HUES64 (cell line): Measurements from ENCODE around the gene TTL.
"Not testable (repeated sequence)": the region's sequence is repeated elsewhere in the genome, so short reads cannot be mapped to it uniquely, and the experiment has no call there.

Source experiments
- H3K27ac ChIP-seq: 2 replicates; pipeline ENCODE4 v1.7.0; 2013; ENCODE audit warnings: low read depth, low read length, inconsistent platforms
- H3K27me3 ChIP-seq: 2 replicates; pipeline ENCODE4 v1.6.1; 2013; ENCODE audit warnings: mild to moderate bottlenecking, low read length; ENCODE audit not compliant: insufficient read depth
- H3K36me3 ChIP-seq: 2 replicates; pipeline ENCODE4 v1.6.1; 2013; ENCODE audit warnings: mild to moderate bottlenecking, low read length; ENCODE audit not compliant: insufficient read depth
- H3K4me1 ChIP-seq: 2 replicates; pipeline ENCODE4 v1.6.1; 2013; ENCODE audit warnings: mild to moderate bottlenecking, low read length, moderate library complexity; ENCODE audit not compliant: insufficient read depth
- H3K4me3 ChIP-seq: 2 replicates; pipeline ENCODE4 v1.5.1; 2013; ENCODE audit warnings: mild to moderate bottlenecking, low read length, moderate library complexity
- H3K9ac ChIP-seq: 2 replicates; pipeline ENCODE4 v1.6.1; 2013; ENCODE audit warnings: mild to moderate bottlenecking, low read depth, low read length
- H3K9me3 ChIP-seq: 2 replicates; pipeline ENCODE4 v1.6.1; 2013; ENCODE audit warnings: low read depth, low read length; ENCODE audit not compliant: insufficient read depth
- WGBS: fragments of 150-250, 120-280 bp; methylation state at CpG from one replicate; pipeline ENCODE4 v1.1.7; 2013; ENCODE audit warnings: missing lambda C conversion rate; 5-methylcytosine and 5-hydroxymethylcytosine counted together

The TTL gene

GRCh38 chr2:112547333-112547732, 65.4 kb downstream of the TTL start:
- Histone ChIP-seq H3K4me1 (no peaks in the 10 kb centered on the region), H3K9ac (no peak overlapping the region), H3K9me3 (no peaks in the 10 kb centered on the region), H3K36me3 (peaks cover 63% of the 10 kb centered on the region), H3K4me3 (no peak overlapping the region), H3K27ac (no peak overlapping the region), H3K27me3 (no peaks in the 10 kb centered on the region)
- WGBS, result 91% methylated on average over 4 of the region's 4 CpGs

DNA sequence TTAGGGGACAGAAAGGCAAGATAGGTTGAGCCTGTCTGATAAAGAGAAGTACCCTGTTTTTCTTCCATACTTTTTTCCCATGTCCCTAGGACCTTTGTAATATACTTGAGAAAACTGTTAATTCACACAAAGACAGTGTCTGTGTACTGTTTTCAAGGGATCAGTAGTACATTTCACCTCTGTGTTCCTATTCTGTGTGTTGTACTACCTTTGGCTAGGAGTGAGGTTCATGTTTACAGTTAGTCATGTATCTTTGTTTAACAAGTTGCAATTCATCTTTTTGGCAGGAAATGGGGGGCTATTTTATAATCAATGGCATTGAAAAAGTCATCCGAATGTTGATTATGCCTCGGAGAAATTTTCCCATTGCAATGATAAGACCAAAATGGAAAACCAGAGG, 67.0 kb downstream of the TTL start:
- whole genome bisulfite sequencing, result 99% methylated on average over 2 of the region's 2 CpGs
- H3K4me1 ChIP-seq, result no peaks in the 10 kb centered on the region
- H3K36me3 ChIP-seq, result peaks cover 80% of the 10 kb centered on the region
- H3K9me3 ChIP-seq, result no peaks in the 10 kb centered on the region
- no peak overlapping the region for H3K27ac ChIP-seq
- no peak overlapping the region for H3K4me3 ChIP-seq
- no peaks in the 10 kb centered on the region for H3K27me3 ChIP-seq
- H3K9ac ChIP-seq, result no peak overlapping the region

- WGBS, result 92% methylated on average over 3 of the region's 3 CpGs
- Histone ChIP-seq H3K9ac (no peak overlapping the region), H3K27ac (no peak overlapping the region), H3K4me3 (no peak overlapping the region), H3K36me3 (peaks cover 92% of the 10 kb centered on the region), H3K27me3 (no peaks in the 10 kb centered on the region), H3K9me3 (no peaks in the 10 kb centered on the region), H3K4me1 (no peaks in the 10 kb centered on the region)
Observed at GRCh38 chr2:112566104-112566503, 84.1 kb downstream of the TTL start.

GRCh38 chr2:112566508-112566907, 84.6 kb downstream of the TTL start:
- not testable (repeated sequence) for H3K27me3 ChIP-seq, H3K9ac ChIP-seq, H3K9me3 ChIP-seq, H3K4me1 ChIP-seq, H3K27ac ChIP-seq, H3K4me3 ChIP-seq
- H3K36me3 ChIP-seq, result peaks cover 92% of the 10 kb centered on the region
- 97% methylated on average over 5 of the region's 5 CpGs for WGBS

DNA sequence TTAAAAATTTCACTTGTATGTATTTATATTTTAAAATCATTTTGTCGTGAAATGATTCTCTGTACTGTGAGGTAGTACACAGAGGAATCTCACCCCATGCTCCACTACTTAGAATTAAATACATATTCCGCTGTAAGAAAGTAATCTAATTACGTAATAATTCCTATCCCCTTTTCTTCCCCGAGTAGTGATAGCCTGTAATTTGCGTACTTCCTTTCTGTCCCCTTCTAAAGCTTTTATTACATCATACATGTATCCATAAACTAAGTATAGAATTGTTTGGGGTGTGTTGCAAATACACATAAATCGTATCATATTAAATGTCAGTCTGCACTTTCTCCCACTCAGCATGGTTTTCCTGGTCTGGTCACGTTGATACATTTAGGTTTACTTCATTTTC, 90.0 kb downstream of the TTL start:
- Histone ChIP-seq H3K9ac (no peak overlapping the region), H3K36me3 (peaks cover 94% of the 10 kb centered on the region)
- 96% methylated on average over 6 of the region's 7 CpGs for WGBS

GRCh38 chr2:112577756-112578155, 95.8 kb downstream of the TTL start:
- Histone ChIP-seq H3K4me1 (no peaks in the 10 kb centered on the region), H3K27ac (no peak overlapping the region), H3K27me3 (no peaks in the 10 kb centered on the region), H3K4me3 (no peak overlapping the region), H3K9ac (no peak overlapping the region), H3K9me3 (no peaks in the 10 kb centered on the region), H3K36me3 (peaks cover 43% of the 10 kb centered on the region)
- WGBS, result 90% methylated on average over 4 of the region's 5 CpGs

More for the DNA sequence above, 90.0 kb downstream of the TTL start:
- no peak overlapping the region for H3K27ac ChIP-seq
- H3K9me3 ChIP-seq, result no peaks in the 10 kb centered on the region
- no peaks in the 10 kb centered on the region for H3K27me3 ChIP-seq
- H3K4me3 ChIP-seq, result no peak overlapping the region
- no peaks in the 10 kb centered on the region for H3K4me1 ChIP-seq

GRCh38 chr2:112579241-112579640, 97.3 kb downstream of the TTL start:
- H3K27me3 ChIP-seq, result no peaks in the 10 kb centered on the region
- H3K4me3 ChIP-seq, result no peak overlapping the region
- H3K27ac ChIP-seq, result no peak overlapping the region
- H3K36me3 ChIP-seq, result peaks cover 30% of the 10 kb centered on the region
- H3K9ac ChIP-seq, result no peak overlapping the region
- no peaks in the 10 kb centered on the region for H3K9me3 ChIP-seq
- H3K4me1 ChIP-seq, result peaks cover 7% of the 10 kb centered on the region

GRCh38 chr2:112580084-112580483, 98.1 kb downstream of the TTL start:
- 93% methylated on average over 7 of the region's 7 CpGs for WGBS
- Histone ChIP-seq H3K9me3 (no peaks in the 10 kb centered on the region), H3K27me3 (no peaks in the 10 kb centered on the region), H3K4me3 (no peak overlapping the region), H3K36me3 (peaks cover 21% of the 10 kb centered on the region), H3K4me1 (peaks cover 7% of the 10 kb centered on the region), H3K9ac (no peak overlapping the region), H3K27ac (no peak overlapping the region)

- no peak overlapping the region for H3K4me3 ChIP-seq
- no peak overlapping the region for H3K9ac ChIP-seq
- peaks cover 7% of the 10 kb centered on the region for H3K4me1 ChIP-seq
- H3K36me3 ChIP-seq, result peaks cover 16% of the 10 kb centered on the region
- no peaks in the 10 kb centered on the region for H3K27me3 ChIP-seq
- H3K9me3 ChIP-seq, result no peaks in the 10 kb centered on the region
- H3K27ac ChIP-seq, result no peak overlapping the region
- WGBS, result 72% methylated on average over 10 of the region's 10 CpGs
Observed at GRCh38 chr2:112582314-112582746, 100.4 kb downstream of the TTL start.

- H3K9me3 ChIP-seq, result no peaks in the 10 kb centered on the region
- peak overlapping the region; percentile 89 for H3K27ac ChIP-seq
- H3K4me3 ChIP-seq, result peak overlapping the region; percentile 75
- H3K27me3 ChIP-seq, result no peaks in the 10 kb centered on the region
- WGBS, result 38% methylated on average over 19 of the region's 19 CpGs
- peak overlapping the region; percentile 75 for H3K9ac ChIP-seq
- peaks cover 22% of the 10 kb centered on the region for H3K36me3 ChIP-seq
- H3K4me1 ChIP-seq, result peaks cover 7% of the 10 kb centered on the region
Observed at GRCh38 chr2:112583497-112584133, 101.7 kb downstream of the TTL start.

GRCh38 chr2:112584134-112584890, 102.4 kb downstream of the TTL start, which contains the start of gene CHCHD5:
Gene CHCHD5, plus strand, starts transcription at chr2:112584609. Its CDS starts 39 bp downstream, at chr2:112584648.
- H3K27me3 ChIP-seq, result no peaks in the 10 kb centered on the region
- peak within 1 kb of the TSS; percentile 75 for H3K4me3 ChIP-seq
- H3K9me3 ChIP-seq, result no peaks in the 10 kb centered on the region
- H3K4me1 ChIP-seq, result peaks cover 7% of the 10 kb centered on the region
- whole genome bisulfite sequencing, result under 1% methylated on average over 54 of the region's 54 CpGs
- H3K27ac ChIP-seq, result peak within 1 kb of the TSS; percentile 89
- H3K36me3 ChIP-seq, result peaks cover 26% of the 10 kb centered on the region
- H3K9ac ChIP-seq, result peak within 1 kb of the TSS; percentile 75
